ENCODE results near the gene POTEG. TPM values are rescaled to one million over a fixed set of nuclear protein-coding genes. Genes with fewer than 3 reads are reported as not detected.
"Not testable (repeated sequence)": the region's sequence is repeated elsewhere in the genome, so short reads cannot be mapped to it uniquely, and the experiment has no call there.

The POTEG gene
- total RNA-seq, result not detected

DNA sequence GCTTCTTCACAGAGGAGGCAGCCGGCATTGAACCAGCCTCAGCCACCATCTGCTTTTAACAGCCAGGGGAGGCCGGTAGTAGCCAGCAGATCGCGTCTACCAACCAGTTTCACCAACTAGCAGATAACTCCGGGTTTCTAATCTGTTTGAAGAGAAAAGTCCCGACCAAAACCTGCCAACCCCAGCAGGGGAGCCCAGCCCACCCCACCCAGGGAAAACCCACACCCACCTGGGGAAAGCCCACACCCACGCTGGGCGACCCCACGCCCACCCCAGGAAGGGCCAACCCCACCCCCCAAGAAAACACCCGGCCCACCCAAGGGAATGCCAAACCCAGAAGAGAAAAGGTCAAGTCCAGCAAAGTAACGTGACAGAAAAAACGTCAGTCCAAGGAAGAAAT lies at the start of gene POTEG:
Gene POTEG (minus strand): TSS at position 101 of the 400 bp plus-strand sequence. CDS start 52 bp downstream, at position 49.
- not testable (repeated sequence) for H3K4me1 ChIP-seq (ENCODE audit: control insufficient read depth in 3 of 3, insufficient read depth in 3 of 3, low read length in 3 of 3); H3K9me3 ChIP-seq (ENCODE audit: control insufficient read depth in 3 of 3, low read length in 3 of 3); H3K36me3 ChIP-seq (ENCODE audit: control insufficient read depth in 3 of 3, insufficient read depth in 3 of 3, low read length in 3 of 3); H3K9ac ChIP-seq (ENCODE audit: low read depth in 1 of 3, low read length in 3 of 3); H3K27me3 ChIP-seq (ENCODE audit: control insufficient read depth in 3 of 3, insufficient read depth in 3 of 3, low read length in 3 of 3); H3K27ac ChIP-seq (ENCODE audit: low read depth, low read length); H3K4me3 ChIP-seq (ENCODE audit: low read length in 3 of 3)

- H3K4me3 ChIP-seq (ENCODE audit: low read length in 3 of 3); H3K4me1 ChIP-seq (ENCODE audit: control insufficient read depth in 3 of 3, insufficient read depth in 3 of 3, low read length in 3 of 3); H3K27ac ChIP-seq (ENCODE audit: low read depth, low read length); H3K9ac ChIP-seq (ENCODE audit: low read depth in 1 of 3, low read length in 3 of 3); H3K27me3 ChIP-seq (ENCODE audit: control insufficient read depth in 3 of 3, insufficient read depth in 3 of 3, low read length in 3 of 3); H3K36me3 ChIP-seq (ENCODE audit: control insufficient read depth in 3 of 3, insufficient read depth in 3 of 3, low read length in 3 of 3); H3K9me3 ChIP-seq (ENCODE audit: control insufficient read depth in 3 of 3, low read length in 3 of 3): not testable (repeated sequence)
These were observed 48.0 kb upstream of the POTEG start for GRCh38 chr14:19482093-19482492.

DNA sequence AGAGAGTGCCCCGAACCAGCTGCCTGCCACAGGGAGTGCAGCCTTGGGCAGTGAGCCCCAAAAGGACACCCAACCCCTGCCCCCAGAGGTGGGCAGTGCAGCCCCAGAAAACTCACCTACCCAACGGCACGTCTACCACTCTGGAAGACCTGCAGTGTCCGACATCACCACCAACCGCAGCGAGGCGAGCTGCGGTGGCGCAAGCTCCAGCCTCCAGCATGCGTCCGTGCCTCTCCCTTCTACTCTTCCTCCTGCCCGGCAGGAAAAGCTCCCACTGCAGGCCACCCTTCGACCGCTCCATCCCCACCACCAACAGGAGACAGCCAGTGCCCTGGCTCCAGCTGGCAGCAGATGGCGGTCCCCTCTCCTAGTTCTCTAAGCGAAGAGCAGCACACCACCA lies 47.3 kb upstream of the POTEG start:
- not testable (repeated sequence) for H3K9me3 ChIP-seq (ENCODE audit: control insufficient read depth in 3 of 3, low read length in 3 of 3); H3K4me1 ChIP-seq (ENCODE audit: control insufficient read depth in 3 of 3, insufficient read depth in 3 of 3, low read length in 3 of 3); H3K36me3 ChIP-seq (ENCODE audit: control insufficient read depth in 3 of 3, insufficient read depth in 3 of 3, low read length in 3 of 3); H3K27ac ChIP-seq (ENCODE audit: low read depth, low read length); H3K27me3 ChIP-seq (ENCODE audit: control insufficient read depth in 3 of 3, insufficient read depth in 3 of 3, low read length in 3 of 3); H3K9ac ChIP-seq (ENCODE audit: low read depth in 1 of 3, low read length in 3 of 3); H3K4me3 ChIP-seq (ENCODE audit: low read length in 3 of 3)

DNA sequence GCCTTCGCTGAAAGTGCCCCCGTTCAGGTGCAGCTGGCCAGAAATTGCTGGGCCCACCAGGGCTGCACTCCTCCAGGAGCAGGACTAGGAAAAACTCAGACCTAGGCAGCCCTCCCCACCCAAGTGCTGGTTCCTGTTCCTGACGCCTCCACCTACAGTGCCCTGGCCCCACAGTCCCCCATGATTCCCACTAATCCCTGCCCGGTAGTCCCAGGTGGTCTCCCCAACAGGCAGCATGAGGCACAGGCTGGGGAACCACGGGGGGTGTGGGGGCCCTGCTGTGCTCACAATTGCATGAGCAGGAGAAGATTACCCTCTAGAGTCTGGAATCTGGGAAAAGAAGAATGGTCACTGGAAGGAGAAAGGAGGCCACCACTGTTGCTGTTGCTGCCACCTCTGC lies 46.4 kb upstream of the POTEG start:
- not testable (repeated sequence) for H3K36me3 ChIP-seq (ENCODE audit: control insufficient read depth in 3 of 3, insufficient read depth in 3 of 3, low read length in 3 of 3); H3K27ac ChIP-seq (ENCODE audit: low read depth, low read length); H3K27me3 ChIP-seq (ENCODE audit: control insufficient read depth in 3 of 3, insufficient read depth in 3 of 3, low read length in 3 of 3); H3K4me1 ChIP-seq (ENCODE audit: control insufficient read depth in 3 of 3, insufficient read depth in 3 of 3, low read length in 3 of 3); H3K4me3 ChIP-seq (ENCODE audit: low read length in 3 of 3); H3K9me3 ChIP-seq (ENCODE audit: control insufficient read depth in 3 of 3, low read length in 3 of 3); H3K9ac ChIP-seq (ENCODE audit: low read depth in 1 of 3, low read length in 3 of 3)

- not testable (repeated sequence) for H3K4me1 ChIP-seq (ENCODE audit: control insufficient read depth in 3 of 3, insufficient read depth in 3 of 3, low read length in 3 of 3); H3K9ac ChIP-seq (ENCODE audit: low read depth in 1 of 3, low read length in 3 of 3); H3K36me3 ChIP-seq (ENCODE audit: control insufficient read depth in 3 of 3, insufficient read depth in 3 of 3, low read length in 3 of 3); H3K27me3 ChIP-seq (ENCODE audit: control insufficient read depth in 3 of 3, insufficient read depth in 3 of 3, low read length in 3 of 3); H3K4me3 ChIP-seq (ENCODE audit: low read length in 3 of 3); H3K27ac ChIP-seq (ENCODE audit: low read depth, low read length); H3K9me3 ChIP-seq (ENCODE audit: control insufficient read depth in 3 of 3, low read length in 3 of 3)
These were observed 11.6 kb upstream of the POTEG start for GRCh38 chr14:19445761-19446160.

DNA sequence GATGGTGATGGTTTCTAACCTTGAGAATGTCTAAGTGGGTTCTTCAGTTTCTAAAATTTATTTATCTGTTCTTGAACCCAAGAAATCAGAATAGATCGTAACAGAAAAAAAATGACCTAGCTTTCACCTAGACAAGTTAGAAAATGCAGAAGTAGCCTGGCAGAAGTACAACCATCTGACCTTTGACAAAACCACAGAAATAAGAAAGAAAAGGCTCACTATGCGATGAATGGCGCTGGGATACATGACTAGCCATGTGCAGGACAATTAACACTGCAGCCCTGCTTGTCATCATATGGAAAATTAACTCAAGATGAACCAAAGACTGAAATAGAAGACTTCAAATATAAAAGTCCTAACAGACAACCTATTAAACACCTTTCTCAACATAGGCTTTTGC lies 5.7 kb upstream of the POTEG start:
- H3K27ac ChIP-seq (ENCODE audit: low read depth, low read length); H3K9ac ChIP-seq (ENCODE audit: low read depth in 1 of 3, low read length in 3 of 3); H3K4me1 ChIP-seq (ENCODE audit: control insufficient read depth in 3 of 3, insufficient read depth in 3 of 3, low read length in 3 of 3); H3K36me3 ChIP-seq (ENCODE audit: control insufficient read depth in 3 of 3, insufficient read depth in 3 of 3, low read length in 3 of 3); H3K27me3 ChIP-seq (ENCODE audit: control insufficient read depth in 3 of 3, insufficient read depth in 3 of 3, low read length in 3 of 3); H3K9me3 ChIP-seq (ENCODE audit: control insufficient read depth in 3 of 3, low read length in 3 of 3); H3K4me3 ChIP-seq (ENCODE audit: low read length in 3 of 3): not testable (repeated sequence)

DNA sequence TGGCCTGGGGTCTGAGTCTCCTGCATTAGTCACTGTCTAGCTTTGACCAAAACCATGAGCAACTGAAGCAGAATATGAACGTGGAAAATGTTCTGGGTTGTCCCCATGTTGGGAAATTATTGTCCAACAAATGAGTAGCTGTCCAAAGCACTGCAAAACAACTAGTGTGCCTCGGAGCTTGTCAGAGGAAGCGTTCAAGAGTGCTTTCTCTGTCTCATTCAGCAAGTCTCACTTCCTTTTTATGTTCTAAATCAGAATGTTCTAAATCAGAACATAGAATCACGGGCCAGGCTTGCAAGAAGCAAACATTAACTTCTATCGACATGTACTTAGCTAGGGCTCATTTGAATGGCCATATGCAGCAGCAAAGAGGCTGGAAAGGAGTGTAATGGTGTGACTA lies 5.1 kb upstream of the POTEG start:
- H3K27ac ChIP-seq (ENCODE audit: low read depth, low read length); H3K9me3 ChIP-seq (ENCODE audit: control insufficient read depth in 3 of 3, low read length in 3 of 3); H3K4me3 ChIP-seq (ENCODE audit: low read length in 3 of 3); H3K36me3 ChIP-seq (ENCODE audit: control insufficient read depth in 3 of 3, insufficient read depth in 3 of 3, low read length in 3 of 3); H3K27me3 ChIP-seq (ENCODE audit: control insufficient read depth in 3 of 3, insufficient read depth in 3 of 3, low read length in 3 of 3); H3K9ac ChIP-seq (ENCODE audit: low read depth in 1 of 3, low read length in 3 of 3); H3K4me1 ChIP-seq (ENCODE audit: control insufficient read depth in 3 of 3, insufficient read depth in 3 of 3, low read length in 3 of 3): not testable (repeated sequence)

- not testable (repeated sequence) for H3K36me3 ChIP-seq (ENCODE audit: control insufficient read depth in 3 of 3, insufficient read depth in 3 of 3, low read length in 3 of 3); H3K4me3 ChIP-seq (ENCODE audit: low read length in 3 of 3); H3K4me1 ChIP-seq (ENCODE audit: control insufficient read depth in 3 of 3, insufficient read depth in 3 of 3, low read length in 3 of 3); H3K27ac ChIP-seq (ENCODE audit: low read depth, low read length); H3K9ac ChIP-seq (ENCODE audit: low read depth in 1 of 3, low read length in 3 of 3); H3K9me3 ChIP-seq (ENCODE audit: control insufficient read depth in 3 of 3, low read length in 3 of 3); H3K27me3 ChIP-seq (ENCODE audit: control insufficient read depth in 3 of 3, insufficient read depth in 3 of 3, low read length in 3 of 3)
These were observed 2.9 kb upstream of the POTEG start for GRCh38 chr14:19437126-19437443.

GRCh38 chr14:19436311-19437125 lies 2.4 kb upstream of the POTEG start:
- not testable (repeated sequence) for H3K4me3 ChIP-seq (ENCODE audit: low read length in 3 of 3); H3K27me3 ChIP-seq (ENCODE audit: control insufficient read depth in 3 of 3, insufficient read depth in 3 of 3, low read length in 3 of 3); H3K4me1 ChIP-seq (ENCODE audit: control insufficient read depth in 3 of 3, insufficient read depth in 3 of 3, low read length in 3 of 3); H3K27ac ChIP-seq (ENCODE audit: low read depth, low read length); H3K36me3 ChIP-seq (ENCODE audit: control insufficient read depth in 3 of 3, insufficient read depth in 3 of 3, low read length in 3 of 3); H3K9ac ChIP-seq (ENCODE audit: low read depth in 1 of 3, low read length in 3 of 3); H3K9me3 ChIP-seq (ENCODE audit: control insufficient read depth in 3 of 3, low read length in 3 of 3)

- not testable (repeated sequence) for H3K36me3 ChIP-seq (ENCODE audit: control insufficient read depth in 3 of 3, insufficient read depth in 3 of 3, low read length in 3 of 3); H3K4me1 ChIP-seq (ENCODE audit: control insufficient read depth in 3 of 3, insufficient read depth in 3 of 3, low read length in 3 of 3); H3K27ac ChIP-seq (ENCODE audit: low read depth, low read length); H3K9ac ChIP-seq (ENCODE audit: low read depth in 1 of 3, low read length in 3 of 3); H3K4me3 ChIP-seq (ENCODE audit: low read length in 3 of 3); H3K27me3 ChIP-seq (ENCODE audit: control insufficient read depth in 3 of 3, insufficient read depth in 3 of 3, low read length in 3 of 3); H3K9me3 ChIP-seq (ENCODE audit: control insufficient read depth in 3 of 3, low read length in 3 of 3)
These were observed 1.7 kb upstream of the POTEG start for GRCh38 chr14:19435852-19436251.

- not testable (repeated sequence) for H3K27me3 ChIP-seq (ENCODE audit: control insufficient read depth in 3 of 3, insufficient read depth in 3 of 3, low read length in 3 of 3); H3K9ac ChIP-seq (ENCODE audit: low read depth in 1 of 3, low read length in 3 of 3); H3K27ac ChIP-seq (ENCODE audit: low read depth, low read length)
These were observed 750 bp upstream of the POTEG start for GRCh38 chr14:19434891-19435290.

More at GRCh38 chr14:19434891-19435290, 750 bp upstream of the POTEG start:
- not testable (repeated sequence) for H3K9me3 ChIP-seq (ENCODE audit: control insufficient read depth in 3 of 3, low read length in 3 of 3); H3K4me3 ChIP-seq (ENCODE audit: low read length in 3 of 3); H3K4me1 ChIP-seq (ENCODE audit: control insufficient read depth in 3 of 3, insufficient read depth in 3 of 3, low read length in 3 of 3); H3K36me3 ChIP-seq (ENCODE audit: control insufficient read depth in 3 of 3, insufficient read depth in 3 of 3, low read length in 3 of 3)

Measured in skeletal muscle tissue (tissue), 4 donors.